ENCODE data around the gene BRMS1L. TPM values are rescaled to one million over a fixed set of nuclear protein-coding genes. Genes with fewer than 3 reads are reported as not detected.

Gene BRMS1L
- total and polyA plus RNA-seq, 2 of the 13 experiments (the other 11 are each of a cell fraction or from before 2014, with no cell fraction given), result 21.1 to 23.8 TPM

- TF ChIP-seq ZBTB40 (IDR thresholded peaks at IDR 0.05) (no peak), ZBTB40 (CRISPR knock-in tag; IDR thresholded peaks at IDR 0.05) (no peak), ZNF124 (CRISPR knock-in tag; IDR thresholded peaks at IDR 0.05) (peak; percentile 26; the same call in 1 of the 2 replicates), ZNF263 (CRISPR knock-in tag; IDR thresholded peaks at IDR 0.05) (no peak), ZNF749 (CRISPR knock-in tag; IDR thresholded peaks at IDR 0.05; ENCODE audit: borderline replicate concordance) (no peak), NCOA1 (CRISPR knock-in tag; IDR thresholded peaks at IDR 0.05) (no peak), PBX2 (CRISPR knock-in tag; IDR thresholded peaks at IDR 0.05) (no peak), CHCHD3 (CRISPR knock-in tag; IDR thresholded peaks at IDR 0.05) (no peak), MATR3 (CRISPR knock-in tag; IDR thresholded peaks at IDR 0.05) (no peak), ZNF343 (CRISPR knock-in tag; IDR thresholded peaks at IDR 0.05) (no peak), ZNF552 (CRISPR knock-in tag; IDR thresholded peaks at IDR 0.05; ENCODE audit: borderline replicate concordance) (no peak), ZNF556 (CRISPR knock-in tag; IDR thresholded peaks at IDR 0.05; ENCODE audit: borderline replicate concordance) (no peak), PHF20 (CRISPR knock-in tag; IDR thresholded peaks at IDR 0.05) (no peak), HMGA1 (CRISPR knock-in tag; conservative IDR thresholded peaks at IDR 0.05) (peak; percentile 66; the same call in 1 of the 2 replicates)
- TF ChIP-seq, protein P1, sequence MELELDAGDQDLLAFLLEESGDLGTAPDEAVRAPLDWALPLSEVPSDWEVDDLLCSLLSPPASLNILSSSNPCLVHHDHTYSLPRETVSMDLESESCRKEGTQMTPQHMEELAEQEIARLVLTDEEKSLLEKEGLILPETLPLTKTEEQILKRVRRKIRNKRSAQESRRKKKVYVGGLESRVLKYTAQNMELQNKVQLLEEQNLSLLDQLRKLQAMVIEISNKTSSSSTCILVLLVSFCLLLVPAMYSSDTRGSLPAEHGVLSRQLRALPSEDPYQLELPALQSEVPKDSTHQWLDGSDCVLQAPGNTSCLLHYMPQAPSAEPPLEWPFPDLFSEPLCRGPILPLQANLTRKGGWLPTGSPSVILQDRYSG (CRISPR knock-in tag; IDR thresholded peaks at IDR 0.05), result no peak
- TF ChIP-seq, protein P2, sequence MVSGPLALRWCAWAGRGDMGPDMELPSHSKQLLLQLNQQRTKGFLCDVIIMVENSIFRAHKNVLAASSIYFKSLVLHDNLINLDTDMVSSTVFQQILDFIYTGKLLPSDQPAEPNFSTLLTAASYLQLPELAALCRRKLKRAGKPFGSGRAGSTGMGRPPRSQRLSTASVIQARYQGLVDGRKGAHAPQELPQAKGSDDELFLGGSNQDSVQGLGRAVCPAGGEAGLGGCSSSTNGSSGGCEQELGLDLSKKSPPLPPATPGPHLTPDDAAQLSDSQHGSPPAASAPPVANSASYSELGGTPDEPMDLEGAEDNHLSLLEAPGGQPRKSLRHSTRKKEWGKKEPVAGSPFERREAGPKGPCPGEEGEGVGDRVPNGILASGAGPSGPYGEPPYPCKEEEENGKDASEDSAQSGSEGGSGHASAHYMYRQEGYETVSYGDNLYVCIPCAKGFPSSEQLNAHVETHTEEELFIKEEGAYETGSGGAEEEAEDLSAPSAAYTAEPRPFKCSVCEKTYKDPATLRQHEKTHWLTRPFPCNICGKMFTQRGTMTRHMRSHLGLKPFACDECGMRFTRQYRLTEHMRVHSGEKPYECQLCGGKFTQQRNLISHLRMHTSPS (CRISPR knock-in tag; IDR thresholded peaks at IDR 0.05; ENCODE audit: low read depth), result no peak
These were observed 4.3 kb upstream of the BRMS1L start (continued) for GRCh38 chr14:35821564-35822411.

Measured in HepG2 (cell line).